GM12801 (cell line): ENCODE measurements around the gene GRIN2A.

Experiments
- TF ChIP-seq, protein P1 (sequence below): IDR thresholded peaks from one replicate; pipeline ENCODE4 v1.5.1; 2011; ENCODE audit warnings: control low read depth; ENCODE audit not compliant: insufficient read length; ENCODE audit errors: extremely low read depth

GRIN2A gene

DNA sequence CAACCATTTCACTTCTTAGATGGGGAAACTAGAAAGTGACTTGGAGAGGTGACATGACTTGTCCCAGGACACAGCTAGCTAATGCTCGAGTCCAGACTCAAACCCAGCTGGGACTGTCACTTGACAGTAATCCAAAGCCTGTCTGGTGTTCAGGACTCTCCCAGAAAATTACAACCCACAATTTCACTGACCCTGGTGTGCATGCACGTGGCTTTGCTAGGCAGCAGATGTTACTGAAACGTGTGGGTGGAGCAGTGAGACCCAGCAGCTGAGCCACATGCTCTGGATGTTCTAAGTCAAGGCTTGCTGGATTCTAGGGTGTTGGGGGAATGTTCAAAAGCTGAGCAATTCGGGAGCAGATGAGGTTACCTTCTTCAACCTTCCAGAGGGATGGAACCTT, 364.6 kb downstream of the GRIN2A start:
- TF ChIP-seq, protein P1, sequence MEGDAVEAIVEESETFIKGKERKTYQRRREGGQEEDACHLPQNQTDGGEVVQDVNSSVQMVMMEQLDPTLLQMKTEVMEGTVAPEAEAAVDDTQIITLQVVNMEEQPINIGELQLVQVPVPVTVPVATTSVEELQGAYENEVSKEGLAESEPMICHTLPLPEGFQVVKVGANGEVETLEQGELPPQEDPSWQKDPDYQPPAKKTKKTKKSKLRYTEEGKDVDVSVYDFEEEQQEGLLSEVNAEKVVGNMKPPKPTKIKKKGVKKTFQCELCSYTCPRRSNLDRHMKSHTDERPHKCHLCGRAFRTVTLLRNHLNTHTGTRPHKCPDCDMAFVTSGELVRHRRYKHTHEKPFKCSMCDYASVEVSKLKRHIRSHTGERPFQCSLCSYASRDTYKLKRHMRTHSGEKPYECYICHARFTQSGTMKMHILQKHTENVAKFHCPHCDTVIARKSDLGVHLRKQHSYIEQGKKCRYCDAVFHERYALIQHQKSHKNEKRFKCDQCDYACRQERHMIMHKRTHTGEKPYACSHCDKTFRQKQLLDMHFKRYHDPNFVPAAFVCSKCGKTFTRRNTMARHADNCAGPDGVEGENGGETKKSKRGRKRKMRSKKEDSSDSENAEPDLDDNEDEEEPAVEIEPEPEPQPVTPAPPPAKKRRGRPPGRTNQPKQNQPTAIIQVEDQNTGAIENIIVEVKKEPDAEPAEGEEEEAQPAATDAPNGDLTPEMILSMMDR = no peak

DNA sequence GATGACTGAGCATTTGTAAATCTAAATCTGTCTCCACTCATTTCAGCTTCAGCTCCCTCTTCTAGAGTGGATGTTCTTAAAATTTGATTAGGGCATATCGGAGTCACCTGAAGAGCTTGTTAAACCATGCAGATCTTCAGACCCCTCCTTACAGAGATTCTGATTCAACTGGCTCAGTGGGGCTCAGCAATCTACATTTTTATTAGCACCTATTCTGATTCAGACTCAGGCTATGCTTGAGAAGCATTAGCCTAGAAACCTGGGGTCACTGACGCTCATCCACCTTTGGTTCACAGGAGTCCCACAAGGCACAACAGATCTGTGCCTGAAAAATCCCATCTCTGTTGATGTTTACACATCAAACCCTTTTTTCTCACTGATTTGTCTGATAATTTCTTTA, 365.6 kb downstream of the GRIN2A start:
- TF ChIP-seq, protein P1 = no peak

DNA sequence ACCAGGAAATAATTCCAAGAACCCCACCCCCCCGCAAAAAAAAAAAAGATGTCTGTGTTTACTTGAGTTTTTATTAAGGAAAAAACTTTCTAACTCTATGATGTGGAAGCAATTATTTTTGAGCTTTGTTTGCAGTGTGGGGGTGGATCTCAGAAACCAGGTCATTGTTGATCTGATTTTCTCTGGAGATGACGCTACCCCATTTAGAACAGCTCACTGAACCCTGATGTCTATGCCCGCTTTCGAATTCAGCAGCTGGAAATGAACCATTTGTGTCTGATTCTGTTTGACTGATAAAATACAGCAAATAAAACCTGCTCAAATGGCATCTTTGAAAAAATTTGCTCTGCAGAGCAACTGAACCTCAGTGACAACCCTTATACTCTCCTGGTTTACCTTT, 368.6 kb downstream of the GRIN2A start:
- TF ChIP-seq, protein P1 = no peak

DNA sequence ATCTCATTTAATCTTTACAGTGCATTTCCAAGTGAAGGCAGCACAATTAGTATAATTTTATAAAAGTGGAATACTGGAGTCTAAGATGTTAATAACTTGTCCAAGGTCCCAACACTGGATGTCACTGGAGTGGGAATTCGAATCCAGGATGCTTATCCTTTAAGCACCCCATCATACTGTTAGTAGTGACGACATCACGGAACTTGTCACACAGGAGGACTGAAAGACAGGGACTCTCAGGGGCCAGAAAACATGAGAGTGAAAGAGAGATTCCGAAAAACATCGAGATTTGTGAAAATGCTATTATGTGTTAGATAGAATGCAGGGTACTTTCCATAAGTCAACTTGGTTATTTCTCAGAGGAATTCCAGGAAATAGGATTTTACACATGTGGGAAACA, 374.0 kb downstream of the GRIN2A start:
- TF ChIP-seq, protein P1 = no peak

DNA sequence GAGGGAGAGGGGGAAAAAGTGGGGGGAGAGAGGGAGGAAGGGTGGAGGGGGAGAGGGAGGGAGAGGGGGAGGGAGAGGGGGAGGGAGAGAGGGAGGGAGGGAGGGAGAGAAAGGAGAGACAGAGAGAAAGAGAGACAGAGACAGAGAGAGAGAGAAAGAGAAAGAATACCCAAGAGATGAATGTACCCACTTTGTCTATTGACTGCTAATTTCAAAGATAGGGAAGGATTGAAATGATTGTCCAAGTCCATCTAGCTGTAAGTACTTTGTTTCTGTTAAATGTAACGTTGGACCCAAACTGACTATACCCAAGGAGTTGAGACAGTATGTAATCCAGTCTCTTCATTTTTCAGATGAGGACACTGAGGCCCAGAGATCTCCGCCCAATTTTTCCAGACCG, 374.9 kb downstream of the GRIN2A start:
- TF ChIP-seq, protein P1 = no peak

DNA sequence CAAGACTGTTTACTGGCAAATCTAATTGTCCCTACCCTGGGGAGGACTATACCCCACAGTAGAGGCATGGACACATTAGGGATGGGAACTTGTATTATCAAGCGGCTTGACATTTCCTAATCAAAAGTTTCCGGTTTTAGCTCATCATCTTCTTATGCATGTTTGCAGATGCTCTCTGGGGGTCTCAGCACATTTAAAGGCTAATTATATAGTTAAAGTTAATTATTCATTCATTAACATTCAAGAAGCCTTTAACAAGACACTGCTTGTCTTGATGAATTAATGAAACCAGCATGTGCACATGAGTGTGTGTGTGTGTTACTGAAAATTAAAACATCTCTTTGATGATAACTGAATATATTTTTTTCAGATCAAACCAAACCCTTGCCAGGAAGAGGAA, 377.1 kb downstream of the GRIN2A start:
- TF ChIP-seq, protein P1 = no peak

DNA sequence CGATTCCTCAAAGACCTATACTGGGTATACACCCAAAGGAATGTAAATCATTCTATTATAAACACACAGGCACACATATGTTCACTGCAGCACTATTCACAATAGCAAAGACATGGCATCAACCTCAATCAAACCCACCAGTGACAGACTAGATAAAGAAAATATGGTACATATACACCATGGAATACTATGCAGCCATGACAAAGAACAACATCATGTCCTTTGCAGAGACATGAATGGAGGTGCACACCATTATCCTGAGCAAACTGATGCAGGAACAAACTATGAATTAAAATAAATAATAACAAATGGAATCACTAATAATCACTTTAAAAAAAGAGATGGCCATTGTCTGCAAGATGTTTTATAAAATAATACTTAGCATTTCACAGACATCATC, 380.1 kb downstream of the GRIN2A start:
- TF ChIP-seq, protein P1 = no peak

DNA sequence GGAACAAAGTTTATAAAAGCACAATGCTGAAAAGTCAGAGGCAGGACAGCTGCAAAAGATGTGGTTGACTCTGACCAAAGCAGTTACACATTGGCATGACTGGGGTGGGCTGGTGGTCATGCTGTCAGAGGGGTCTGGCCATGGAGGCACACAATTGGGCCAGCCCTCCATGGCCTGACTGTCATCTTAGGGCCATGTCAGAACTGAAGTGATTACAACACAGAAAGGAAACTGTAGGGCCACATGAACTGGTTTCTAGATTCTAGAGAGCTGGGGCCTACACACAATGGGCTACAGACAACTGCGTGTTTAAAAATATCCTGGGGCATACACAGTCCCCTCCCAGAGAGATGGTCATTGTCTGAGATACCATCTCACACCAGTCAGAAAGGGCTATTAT, 380.6 kb downstream of the GRIN2A start:
- TF ChIP-seq, protein P1 = no peak
